ENCODE data around the gene VMAC. TPM values are rescaled to one million over a fixed set of nuclear protein-coding genes. Genes with fewer than 3 reads are reported as not detected.
A peak's percentile ranks its signal among the peaks of the same experiment; 100 is the strongest.
"Not testable (repeated sequence)": the region's sequence is repeated elsewhere in the genome, so short reads cannot be mapped to it uniquely, and the experiment has no call there.

Gene VMAC
- total RNA-seq, 6 experiments from 2014 or later: 1.7 to 3.9 (median 2.8) TPM

GRCh38 chr19:5880196-5880595 is 24.5 kb upstream of the VMAC start:
- DNase-seq (no peak), ATAC-seq (peak; percentile 11 to 50 (median 44))
- Histone ChIP-seq H3K36me3 (no peaks in the 10 kb centered on the region), H3K27ac (peak overlapping the region; percentile 47 to 76 (median 67)), H3K4me1 (peaks cover 0 to 30% (median 11%) of the 10 kb centered on the region in 4 donors), H3K9me3 (no peaks in the 10 kb centered on the region), H3K27me3 (no peaks in the 10 kb centered on the region), H3K4me3 (no peak overlapping the region)
- 24% methylated on average over 4 of the region's 6 CpGs for WGBS (ENCODE audit: insufficient coverage, low coverage, low lambda C conversion rate, missing lambda C conversion rate)
- intact Hi-C loops (cut with DNase I): no loop called here
- TF ChIP-seq CTCF (IDR thresholded peaks at IDR 0.05): no peak
- no peak for TF ChIP-seq POLR2A (IDR thresholded peaks at IDR 0.05)

- H3K4me3 ChIP-seq: no peak overlapping the region
- H3K4me1 ChIP-seq: peaks cover 0 to 30% (median 11%) of the 10 kb centered on the region in 4 donors
- H3K36me3 ChIP-seq: no peaks in the 10 kb centered on the region
- peak overlapping the region; percentile 47 to 76 (median 67) for H3K27ac ChIP-seq
- ATAC-seq (peak; percentile 87 to 94 (median 90)), DNase-seq (peak; percentile 84 to 88 (median 86))
- 20% methylated on average over 10 of the region's 15 CpGs for WGBS (ENCODE audit: insufficient coverage, low coverage, low lambda C conversion rate, missing lambda C conversion rate)
- intact Hi-C loops (cut with DNase I): no loop called here
- H3K9me3 ChIP-seq: no peaks in the 10 kb centered on the region
- H3K27me3 ChIP-seq: no peaks in the 10 kb centered on the region
- TF ChIP-seq CTCF (IDR thresholded peaks at IDR 0.05) (no peak), POLR2A (IDR thresholded peaks at IDR 0.05) (no peak)
Observed at GRCh38 chr19:5880604-5881078, 24.0 kb upstream of the VMAC start.

GRCh38 chr19:5881543-5882299 is 23.0 kb upstream of the VMAC start:
- 75% methylated on average over 9 of the region's 19 CpGs for WGBS (ENCODE audit: insufficient coverage, low coverage, low lambda C conversion rate, missing lambda C conversion rate)
- no peaks in the 10 kb centered on the region for H3K9me3 ChIP-seq
- peak overlapping the region in 2 of 3 donors; percentile 67 to 76 for H3K27ac ChIP-seq
- peaks cover 0 to 30% (median 11%) of the 10 kb centered on the region in 4 donors for H3K4me1 ChIP-seq
- no peaks in the 10 kb centered on the region for H3K27me3 ChIP-seq
- intact Hi-C loops (cut with DNase I): no loop called here
- H3K36me3 ChIP-seq: no peaks in the 10 kb centered on the region
- no peak for DNase-seq
- H3K4me3 ChIP-seq: no peak overlapping the region
- TF ChIP-seq CTCF (IDR thresholded peaks at IDR 0.05) (no peak), POLR2A (IDR thresholded peaks at IDR 0.05) (no peak)
- ATAC-seq: no peak

GRCh38 chr19:5882421-5882968 is 22.2 kb upstream of the VMAC start:
- intact Hi-C loops (cut with DNase I): no loop called here
- no peak for ATAC-seq
- no peak overlapping the region for H3K27ac ChIP-seq

GRCh38 chr19:5883157-5883873 is 21.4 kb upstream of the VMAC start:
- H3K4me3 ChIP-seq; H3K36me3 ChIP-seq; H3K9me3 ChIP-seq; H3K27ac ChIP-seq; DNase-seq; H3K27me3 ChIP-seq; intact Hi-C loops (cut with DNase I): not testable (repeated sequence)
- peak; percentile 28 to 58 (median 45) for ATAC-seq
- H3K4me1 ChIP-seq: peaks cover 0 to 30% (median 11%) of the 10 kb centered on the region in 4 donors
- 33% methylated on average over 7 of the region's 13 CpGs for WGBS (ENCODE audit: insufficient coverage, low coverage, low lambda C conversion rate, missing lambda C conversion rate)

More at GRCh38 chr19:5882421-5882968, 22.2 kb upstream of the VMAC start:
- Histone ChIP-seq H3K27me3 (no peaks in the 10 kb centered on the region), H3K36me3 (no peaks in the 10 kb centered on the region), H3K9me3 (no peaks in the 10 kb centered on the region), H3K4me3 (no peak overlapping the region), H3K4me1 (peaks cover 0 to 30% (median 11%) of the 10 kb centered on the region in 4 donors)
- DNase-seq: no peak
- TF ChIP-seq CTCF (IDR thresholded peaks at IDR 0.05) (no peak), POLR2A (IDR thresholded peaks at IDR 0.05) (no peak)
- 59% methylated on average over 7 of the region's 9 CpGs for WGBS (ENCODE audit: insufficient coverage, low coverage, low lambda C conversion rate, missing lambda C conversion rate)

GRCh38 chr19:5884065-5884811 is 20.4 kb upstream of the VMAC start:
- H3K27me3 ChIP-seq; H3K27ac ChIP-seq; ATAC-seq; intact Hi-C loops (cut with DNase I); DNase-seq; H3K36me3 ChIP-seq; H3K4me3 ChIP-seq; H3K9me3 ChIP-seq: not testable (repeated sequence)
- H3K4me1 ChIP-seq: peaks cover 0 to 27% (median 11%) of the 10 kb centered on the region in 4 donors
- WGBS (ENCODE audit: insufficient coverage, low coverage, low lambda C conversion rate, missing lambda C conversion rate): 81% methylated on average over 11 of the region's 11 CpGs

Data from right lobe of liver (tissue), 6 donors.